Measurements from ENCODE around the gene DRD4. TPM values are rescaled to one million over a fixed set of nuclear protein-coding genes. Genes with fewer than 3 reads are reported as not detected.

DRD4 gene
- total RNA-seq, 1 donor from 2014 or later = 0.49 TPM

GRCh38 chr11:679271-680207, 42.5 kb downstream of the DRD4 start:
- no peaks in the 10 kb centered on the region for H3K4me1 Mint-ChIP-seq

GRCh38 chr11:680476-680875, 43.4 kb downstream of the DRD4 start:
- Mint-ChIP-seq H3K36me3 (ENCODE audit: low read depth) (peaks cover 75% of the 10 kb centered on the region), H3K27ac (no peak overlapping the region), H3K27me3 (no peaks in the 10 kb centered on the region), H3K4me1 (no peaks in the 10 kb centered on the region), H3K9me3 (no peaks in the 10 kb centered on the region), H3K4me3 (no peak overlapping the region)
- no peak for DNase-seq
- CTCF ChIA-PET = no interaction called here
- TF ChIP-seq CTCF (IDR thresholded peaks at IDR 0.05) = no peak
- POLR2A ChIA-PET = interaction anchor here (0.8 kb wide), 1 partner anchor 15 kb away, joined by 3 read pairs; the partner anchor contains the start of genes DEAF1 and TMEM80
- ATAC-seq (ENCODE audit: low read depth) = no peak
- intact Hi-C loops (cut with micrococcal nuclease) = no loop called here

More at GRCh38 chr11:679271-680207, 42.5 kb downstream of the DRD4 start:
- ChIA-PET POLR2A (no interaction called here), CTCF (no interaction called here)
- DNase-seq = no peak
- Mint-ChIP-seq H3K27ac (no peak overlapping the region), H3K27me3 (no peaks in the 10 kb centered on the region), H3K36me3 (ENCODE audit: low read depth) (peaks cover 78% of the 10 kb centered on the region), H3K9me3 (no peaks in the 10 kb centered on the region), H3K4me3 (no peak overlapping the region)
- no peak for ATAC-seq (ENCODE audit: low read depth)
- intact Hi-C loops (cut with micrococcal nuclease) = no loop called here
- TF ChIP-seq CTCF (IDR thresholded peaks at IDR 0.05) = no peak

DNA sequence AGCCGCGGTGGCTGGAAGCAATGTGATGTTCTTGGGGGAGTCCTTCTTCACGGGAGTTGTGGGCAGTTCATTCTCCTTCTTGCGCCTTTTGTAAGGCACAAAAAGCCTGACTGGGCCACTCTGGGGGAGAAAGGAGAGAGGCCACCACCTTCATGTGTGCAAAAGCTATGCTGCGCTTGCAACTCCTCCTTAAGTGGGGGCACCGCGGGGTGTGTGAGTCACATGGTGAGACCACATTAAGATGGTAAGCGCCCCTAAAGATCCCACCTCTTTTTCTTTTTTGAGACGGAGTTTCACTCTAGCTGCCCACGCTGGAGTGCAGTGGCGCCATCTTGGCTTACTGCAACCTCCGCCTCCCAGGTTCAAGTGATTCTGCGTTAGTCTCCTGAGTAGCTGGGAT, 43.9 kb downstream of the DRD4 start:
- Mint-ChIP-seq H3K27ac (no peak overlapping the region), H3K36me3 (ENCODE audit: low read depth) (peaks cover 77% of the 10 kb centered on the region), H3K4me1 (no peaks in the 10 kb centered on the region), H3K27me3 (no peaks in the 10 kb centered on the region), H3K4me3 (no peak overlapping the region), H3K9me3 (no peaks in the 10 kb centered on the region)
- ChIA-PET CTCF (no interaction called here), POLR2A (interaction anchor here (0.7 to 0.8 kb wide), 2 partner anchors 14 to 1160 kb away, joined by 3 to 5 read pairs; partner anchors contain the start of genes DEAF1 and TMEM80)
- intact Hi-C loops (cut with micrococcal nuclease) = no loop called here
- ATAC-seq (ENCODE audit: low read depth) = no peak
- DNase-seq = no peak
- TF ChIP-seq CTCF (IDR thresholded peaks at IDR 0.05) = no peak

DNA sequence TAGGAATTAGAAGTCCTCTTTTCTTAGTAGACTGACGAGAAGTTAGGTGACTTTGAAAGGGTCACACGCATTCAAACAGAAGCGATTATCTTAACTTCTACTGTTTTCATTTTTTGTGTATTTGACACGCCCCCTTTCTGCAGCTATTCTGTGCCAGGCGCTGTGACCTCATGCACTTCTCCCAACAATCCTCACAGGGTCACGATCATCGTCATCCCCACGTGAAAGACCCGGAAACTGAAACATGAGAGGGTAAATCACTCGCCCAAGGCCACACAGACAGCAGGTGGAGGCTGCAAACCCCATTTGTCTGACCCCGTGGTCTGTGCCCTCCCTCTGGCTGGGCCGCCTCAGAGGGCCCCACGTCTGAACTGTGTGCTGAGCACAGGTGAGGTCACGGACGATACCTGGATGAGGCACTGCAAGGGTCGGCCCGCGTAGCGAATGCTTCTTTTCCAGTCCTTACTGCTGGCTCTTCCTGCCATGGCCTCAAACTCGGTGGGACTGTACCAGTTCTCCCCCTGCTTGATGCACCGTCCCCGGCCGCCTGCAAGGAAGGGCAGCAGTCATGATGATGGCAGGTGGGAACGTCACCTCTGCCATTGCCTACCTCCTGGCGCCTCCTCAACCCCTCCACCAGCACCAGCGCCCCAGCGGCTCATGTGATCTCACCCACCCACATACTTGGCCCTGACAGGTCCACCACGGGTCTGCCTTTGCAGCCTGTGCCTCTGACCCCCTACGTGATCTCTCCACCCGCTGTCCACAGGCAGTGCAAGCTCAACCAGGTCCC, 49.6 kb downstream of the DRD4 start:
- no peak overlapping the region for H3K4me3 Mint-ChIP-seq
- ATAC-seq (ENCODE audit: low read depth) = no peak
- H3K36me3 Mint-ChIP-seq (ENCODE audit: low read depth) = peaks cover 73% of the 10 kb centered on the region
- DNase-seq = no peak
- intact Hi-C loops (cut with micrococcal nuclease) = no loop called here
- peaks cover 3% of the 10 kb centered on the region for H3K4me1 Mint-ChIP-seq
- H3K27ac Mint-ChIP-seq = no peak overlapping the region
- POLR2A ChIA-PET = interaction anchor here (0.6 kb wide), 1 partner anchor 15 kb away, joined by 7 read pairs; no protein-coding TSS in a partner anchor
- TF ChIP-seq CTCF (IDR thresholded peaks at IDR 0.05) = no peak
- no peaks in the 10 kb centered on the region for H3K27me3 Mint-ChIP-seq
- H3K9me3 Mint-ChIP-seq = no peaks in the 10 kb centered on the region
- CTCF ChIA-PET = no interaction called here

GRCh38 chr11:687751-688150, 50.7 kb downstream of the DRD4 start:
- no peak for TF ChIP-seq CTCF (IDR thresholded peaks at IDR 0.05)
- no peaks in the 10 kb centered on the region for H3K27me3 Mint-ChIP-seq
- DNase-seq (no peak), ATAC-seq (ENCODE audit: low read depth) (no peak)
- H3K4me1 Mint-ChIP-seq = peaks cover 10% of the 10 kb centered on the region
- H3K27ac Mint-ChIP-seq = no peak overlapping the region
- ChIA-PET CTCF (no interaction called here), POLR2A (no interaction called here)
- H3K4me3 Mint-ChIP-seq = no peak overlapping the region
- peaks cover 62% of the 10 kb centered on the region for H3K36me3 Mint-ChIP-seq (ENCODE audit: low read depth)
- intact Hi-C loops (cut with micrococcal nuclease) = no loop called here
- H3K9me3 Mint-ChIP-seq = no peaks in the 10 kb centered on the region
